NOMO-1 (cell line): ENCODE results near the gene CPXM1.

Experiments used
- DNase-seq, 2 experiments: peaks; one replicate each; lab custom pipeline; 2025; ENCODE audit not compliant: unreplicated experiment in 2 of 2; lab: John Stamatoyannopoulos, UW

Gene CPXM1

DNA sequence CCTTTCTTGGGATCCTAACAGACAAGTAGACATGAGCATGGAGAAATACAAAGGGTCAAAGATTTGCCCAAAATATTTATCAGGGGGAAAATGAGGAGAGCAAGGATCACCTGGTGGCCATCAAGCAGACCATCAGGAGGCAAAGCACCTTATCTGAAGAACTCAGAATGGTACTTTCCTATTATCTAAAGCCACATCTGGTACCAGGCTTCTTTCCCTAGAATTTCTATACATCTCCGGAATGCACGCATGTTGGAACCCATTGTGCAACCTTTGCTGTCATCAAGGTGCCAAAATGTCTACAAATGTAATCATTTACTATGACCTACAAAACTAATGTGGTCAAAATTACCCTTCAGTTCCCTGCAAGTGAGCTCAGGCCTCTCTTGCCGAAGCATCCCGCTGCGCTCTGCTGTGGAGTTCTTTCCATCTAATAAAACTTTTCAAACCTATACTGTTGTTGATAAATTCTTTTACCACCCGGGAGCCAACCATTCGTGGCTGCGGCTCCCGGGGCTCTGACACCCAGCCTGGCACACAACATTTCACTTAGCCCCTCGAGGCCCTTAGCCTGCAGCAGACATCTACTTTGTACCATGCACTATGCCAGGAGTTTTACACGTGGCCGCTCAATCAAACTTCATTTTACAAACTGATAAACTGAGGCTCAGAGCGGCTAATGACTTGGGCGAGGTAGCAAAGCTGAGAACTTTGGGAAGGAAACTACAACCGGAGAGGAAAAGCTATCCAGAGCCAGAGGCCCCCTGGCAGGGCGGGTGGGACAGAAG is 3.8 kb upstream of the CPXM1 start:
- DNase-seq: no peak

- DNase-seq: no peak
These were observed 880 bp upstream of the CPXM1 start for GRCh38 chr20:2801286-2801728.

DNA sequence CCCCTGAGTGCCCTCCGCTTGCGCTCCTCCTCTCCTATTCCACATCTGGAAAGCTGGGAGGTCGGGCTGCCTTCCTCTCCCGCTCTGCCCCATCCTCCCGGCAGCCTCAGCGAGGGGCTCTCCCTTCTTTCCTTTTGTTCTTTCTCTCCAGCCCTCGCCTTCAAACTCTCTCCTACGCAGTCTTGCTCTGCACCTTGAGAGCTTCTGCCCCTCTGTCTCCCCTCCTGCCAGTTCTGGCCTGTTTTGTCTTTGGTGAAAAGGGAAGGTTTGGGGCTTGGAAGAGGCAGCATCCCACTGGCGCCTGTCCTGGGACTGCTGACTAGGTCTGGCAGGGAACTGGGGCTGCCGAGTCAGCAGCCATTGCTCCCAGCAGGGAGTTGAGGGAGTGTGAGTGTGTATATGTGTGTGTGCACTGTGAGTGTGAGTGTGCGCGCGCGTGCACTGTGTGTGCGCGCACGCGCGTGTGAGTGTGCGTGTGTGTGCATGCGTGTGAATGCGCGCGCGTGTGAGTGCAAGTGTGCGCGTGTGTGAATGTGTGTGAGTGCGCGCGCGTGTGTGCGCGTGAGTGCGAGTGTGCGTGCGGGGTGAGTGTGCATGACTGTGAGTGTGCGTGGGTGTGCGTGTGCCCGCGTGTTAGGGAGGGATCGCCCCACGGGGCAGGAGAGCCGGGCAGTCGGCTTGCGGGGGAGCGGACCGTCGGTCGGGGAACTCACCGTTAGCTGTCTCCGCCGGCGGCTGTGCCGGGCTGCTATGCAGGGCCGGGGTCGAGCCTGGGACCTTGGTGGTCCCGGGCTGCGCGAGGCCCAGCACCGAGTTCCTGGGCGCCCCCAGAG is 523 bp downstream of the CPXM1 start:
- DNase-seq: no peak

DNA sequence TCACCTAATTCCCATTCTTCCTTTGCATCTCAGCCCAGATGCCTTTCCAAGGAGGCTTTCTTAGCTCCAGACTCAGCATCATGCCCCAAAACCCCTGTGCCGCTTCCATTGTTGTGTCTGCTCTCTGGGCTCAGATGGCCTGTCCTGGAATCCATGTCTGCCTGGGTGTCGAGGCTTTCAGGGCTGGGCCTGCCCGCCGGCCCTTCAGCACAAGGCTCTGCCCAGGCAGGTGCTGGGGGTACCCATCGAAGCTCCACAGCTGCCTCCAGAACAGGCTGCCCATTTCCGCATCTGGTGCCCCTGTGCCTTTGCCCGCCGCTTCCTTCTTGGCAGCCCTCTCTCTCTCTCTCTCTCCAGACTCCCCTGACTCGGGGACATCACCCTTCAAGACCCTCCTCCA is 1.2 kb downstream of the CPXM1 start:
- DNase-seq: no peak

DNA sequence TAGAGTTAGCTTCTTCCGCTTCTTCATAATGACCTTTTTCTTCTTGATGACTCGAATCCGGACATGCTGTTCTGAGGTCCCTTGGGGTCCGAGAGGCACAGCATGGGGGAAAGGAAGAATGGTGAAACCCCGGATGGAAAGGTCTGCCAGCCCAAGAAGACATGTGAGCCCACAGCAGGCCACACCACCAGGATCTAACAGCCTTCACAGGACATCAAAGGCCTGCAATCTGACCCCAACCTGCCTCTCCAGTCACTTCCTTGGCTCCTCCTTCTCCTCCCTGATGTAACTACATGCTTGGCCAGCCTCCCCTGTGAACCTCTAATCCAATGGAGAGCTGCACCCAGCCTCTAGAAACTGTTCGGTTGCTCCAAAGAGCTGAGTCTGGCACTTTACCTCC is 1.6 kb downstream of the CPXM1 start:
- no peak for DNase-seq

- no peak for DNase-seq
These were observed 2.2 kb downstream of the CPXM1 start for GRCh38 chr20:2798095-2798805.

GRCh38 chr20:2797136-2797983 is 3.1 kb downstream of the CPXM1 start:
- no peak for DNase-seq

DNA sequence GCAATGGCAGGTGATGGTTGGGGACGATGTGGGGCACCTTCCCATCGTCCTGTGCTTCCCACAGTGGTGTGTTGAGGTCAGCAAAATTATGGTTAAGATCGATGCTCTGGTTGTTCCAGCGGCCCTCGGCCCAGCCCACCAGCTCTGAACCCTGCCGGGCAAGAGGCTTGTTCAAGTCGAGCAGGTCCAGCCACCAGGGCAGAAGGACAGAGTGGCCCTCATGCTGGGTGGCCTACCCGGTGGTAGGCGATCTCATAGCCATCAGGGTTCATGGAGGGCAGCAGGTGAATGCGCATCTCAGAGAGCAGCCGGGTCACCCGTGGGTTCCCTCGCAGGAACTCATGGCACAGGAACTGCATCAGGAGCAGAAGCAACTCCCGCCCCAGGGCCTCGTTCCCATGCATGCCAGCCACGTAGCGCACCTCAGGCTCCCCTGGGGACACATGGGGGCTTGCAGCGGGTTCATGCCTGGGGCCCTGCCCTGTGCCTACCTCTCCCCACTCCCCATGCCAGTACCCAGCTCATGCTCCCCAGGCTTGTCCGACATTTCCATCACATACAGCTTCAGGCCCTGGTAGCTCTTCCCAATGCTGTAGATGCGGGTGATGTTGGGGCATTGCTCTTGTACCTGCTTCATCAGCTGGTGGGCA is 4.3 kb downstream of the CPXM1 start:
- no peak for DNase-seq

GRCh38 chr20:2795451-2795850 is 5.0 kb downstream of the CPXM1 start:
- no peak for DNase-seq

DNA sequence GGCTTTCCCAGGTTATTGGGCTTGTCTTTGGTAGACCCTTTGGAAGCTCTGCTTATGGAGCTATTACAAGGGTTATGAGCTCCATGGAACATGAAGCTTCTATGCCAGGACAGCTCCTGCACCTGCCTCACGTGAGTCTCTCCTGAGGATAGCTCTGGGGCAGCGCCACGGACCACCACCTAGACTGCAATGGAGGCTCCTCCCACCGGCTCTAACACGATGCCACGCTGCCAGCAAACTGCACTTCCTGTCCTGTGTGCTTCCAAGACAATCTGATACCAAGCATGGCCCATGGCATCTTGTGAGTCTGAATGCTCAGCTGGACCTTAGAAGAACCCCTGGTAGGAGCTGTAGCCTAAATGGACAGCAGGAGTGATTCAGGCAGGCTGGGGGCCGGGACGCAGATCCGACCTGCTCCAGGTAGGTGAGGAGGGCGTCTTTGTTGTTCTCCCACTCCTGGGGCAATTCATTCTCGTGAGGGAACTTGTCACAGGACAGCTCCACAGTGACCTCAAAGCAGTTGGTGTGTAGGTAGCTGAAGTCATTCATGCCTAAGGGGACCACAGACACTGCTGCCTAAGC is 5.5 kb downstream of the CPXM1 start:
- DNase-seq: no peak

DNA sequence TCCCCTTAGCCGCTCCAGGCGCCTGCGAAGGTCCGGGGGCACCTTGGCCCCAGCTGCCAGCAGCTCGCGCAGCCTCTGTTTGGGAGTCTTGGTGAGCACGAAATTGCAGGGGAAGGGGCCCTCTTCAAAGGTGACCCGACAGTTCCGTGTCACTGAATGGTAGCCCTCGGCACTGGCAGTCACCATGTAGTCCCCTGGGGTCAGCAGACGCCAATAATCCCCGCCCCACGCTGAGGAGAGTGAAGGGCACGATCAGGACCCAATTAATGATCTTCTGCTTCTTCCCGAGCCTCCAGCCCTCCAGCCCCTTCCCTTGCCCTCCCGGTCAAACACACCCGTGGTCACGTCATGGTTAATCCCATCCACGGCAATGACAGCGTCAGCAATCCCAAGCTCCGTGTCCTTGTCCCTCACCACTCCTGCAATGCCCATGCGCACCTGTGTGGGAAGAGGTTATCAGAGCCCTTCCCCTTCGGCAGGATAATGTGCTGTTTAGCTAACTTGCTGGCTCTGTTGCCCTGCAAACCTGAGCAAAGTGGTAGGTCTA is 6.2 kb downstream of the CPXM1 start:
- DNase-seq: no peak

DNA sequence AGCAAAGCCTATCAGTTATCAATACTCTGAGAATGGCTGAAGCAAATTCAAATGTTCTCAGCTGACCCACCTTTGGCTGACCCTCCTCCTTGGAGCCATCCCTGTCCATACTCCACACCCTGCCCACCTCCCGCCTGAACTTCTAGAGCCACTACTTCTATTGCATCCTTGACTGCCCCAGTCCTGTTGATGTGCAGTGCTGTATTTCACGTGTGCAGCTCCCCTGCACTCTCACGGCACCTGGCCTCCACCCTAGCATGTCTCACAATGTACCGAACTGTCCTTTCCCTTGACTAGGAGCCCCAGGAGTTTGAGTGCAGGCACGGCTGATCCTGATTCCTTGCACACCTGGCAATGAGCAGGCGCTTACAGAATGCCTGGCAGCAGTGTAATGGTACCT is 7.0 kb downstream of the CPXM1 start:
- no peak for DNase-seq

- no peak for DNase-seq
These were observed 16.4 kb downstream of the CPXM1 start for GRCh38 chr20:2783908-2784566.

GRCh38 chr20:2780948-2781347 is 19.5 kb downstream of the CPXM1 start:
- DNase-seq: no peak

DNA sequence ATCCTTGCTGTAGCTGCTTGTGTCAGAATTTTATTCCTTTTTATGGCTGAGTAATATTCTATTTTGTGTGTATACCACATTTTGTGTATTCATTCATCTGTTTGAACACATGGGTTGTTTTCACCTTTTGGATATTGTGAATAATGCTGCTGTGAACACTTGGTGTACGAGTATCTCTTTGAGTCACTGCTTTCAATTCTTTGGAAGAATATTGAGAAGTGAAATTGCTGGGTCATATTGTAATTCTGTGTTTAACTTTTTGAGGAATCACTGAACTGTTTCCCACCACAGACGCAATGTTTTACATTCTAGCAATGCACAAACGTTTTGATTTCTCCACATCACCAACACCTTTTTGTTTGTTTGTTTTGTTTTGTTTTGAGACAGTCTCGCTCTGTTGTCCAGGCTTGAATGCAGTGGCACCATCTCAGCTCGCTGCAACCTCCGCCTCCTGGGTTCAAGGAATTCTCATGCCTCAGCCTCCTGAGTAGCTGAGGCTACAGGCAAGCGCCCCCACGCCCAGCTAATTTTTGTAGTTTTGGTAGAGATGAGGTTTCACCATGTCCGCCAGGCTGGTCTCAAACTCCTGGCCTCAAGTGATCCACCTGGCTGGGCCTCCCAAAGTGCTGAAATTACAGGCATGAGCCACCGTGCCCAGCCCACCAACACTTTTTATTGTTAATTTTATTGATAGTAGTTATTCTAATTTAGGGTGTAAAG is 21.7 kb downstream of the CPXM1 start:
- DNase-seq: no peak

GRCh38 chr20:2775139-2775538 is 25.3 kb downstream of the CPXM1 start:
- DNase-seq: no peak

GRCh38 chr20:2773812-2774211 is 26.6 kb downstream of the CPXM1 start:
- no peak for DNase-seq

- no peak for DNase-seq
These were observed 28.8 kb downstream of the CPXM1 start for GRCh38 chr20:2771631-2772080.
